ENCODE data around the gene LRRC71.

- TF ChIP-seq, protein P1, sequence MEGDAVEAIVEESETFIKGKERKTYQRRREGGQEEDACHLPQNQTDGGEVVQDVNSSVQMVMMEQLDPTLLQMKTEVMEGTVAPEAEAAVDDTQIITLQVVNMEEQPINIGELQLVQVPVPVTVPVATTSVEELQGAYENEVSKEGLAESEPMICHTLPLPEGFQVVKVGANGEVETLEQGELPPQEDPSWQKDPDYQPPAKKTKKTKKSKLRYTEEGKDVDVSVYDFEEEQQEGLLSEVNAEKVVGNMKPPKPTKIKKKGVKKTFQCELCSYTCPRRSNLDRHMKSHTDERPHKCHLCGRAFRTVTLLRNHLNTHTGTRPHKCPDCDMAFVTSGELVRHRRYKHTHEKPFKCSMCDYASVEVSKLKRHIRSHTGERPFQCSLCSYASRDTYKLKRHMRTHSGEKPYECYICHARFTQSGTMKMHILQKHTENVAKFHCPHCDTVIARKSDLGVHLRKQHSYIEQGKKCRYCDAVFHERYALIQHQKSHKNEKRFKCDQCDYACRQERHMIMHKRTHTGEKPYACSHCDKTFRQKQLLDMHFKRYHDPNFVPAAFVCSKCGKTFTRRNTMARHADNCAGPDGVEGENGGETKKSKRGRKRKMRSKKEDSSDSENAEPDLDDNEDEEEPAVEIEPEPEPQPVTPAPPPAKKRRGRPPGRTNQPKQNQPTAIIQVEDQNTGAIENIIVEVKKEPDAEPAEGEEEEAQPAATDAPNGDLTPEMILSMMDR (IDR thresholded peaks at IDR 0.05; ENCODE audit: insufficient read depth, low read depth, low read length), result no peak
- TF ChIP-seq EZH2 (IDR thresholded peaks at IDR 0.05; ENCODE audit: insufficient read depth, low read length), result no peak
Measured at GRCh38 chr1:156880473-156880872, 40.0 kb upstream of the LRRC71 start.

All from astrocyte (in vitro differentiated cells and primary cell).